Activated T-helper 2 cell treated with anti-CD3 and anti-CD28 coated beads, Interferon-gamma antibody, Interleukin-2, Interleukin-4, amounts not matched to agents 10 μg/mL and 5 μg/mL and 100 μg/mL, durations not matched to agents 14 hours and 24 hours and 36 hours (primary cell): ENCODE data around the gene PCP2. TPM values are rescaled to one million over a fixed set of nuclear protein-coding genes. Genes with fewer than 3 reads are reported as not detected.

Experiments
- DNase-seq: peaks from one replicate; pipeline ENCODE4 v3.0.0; 2021; ENCODE audit warnings: low spot score
- H3K27ac Mint-ChIP-seq: one replicate; pipeline ENCODE4 v1.8.0; 2021; ENCODE audit warnings: mixed read lengths
- H3K27me3 Mint-ChIP-seq: one replicate; pipeline ENCODE4 v1.8.0; 2021; ENCODE audit warnings: low read depth, mixed read lengths
- H3K36me3 Mint-ChIP-seq: one replicate; pipeline ENCODE4 v1.8.0; 2021; ENCODE audit warnings: low read depth, mixed read lengths
- H3K4me1 Mint-ChIP-seq: one replicate; pipeline ENCODE4 v1.8.0; 2021; ENCODE audit warnings: low read depth, mixed read lengths
- H3K4me3 Mint-ChIP-seq: one replicate; pipeline ENCODE4 v1.8.0; 2021; ENCODE audit warnings: low read depth, mild to moderate bottlenecking, moderate library complexity, mixed read lengths
- H3K9me3 Mint-ChIP-seq: one replicate; pipeline ENCODE4 v1.8.0; 2021; ENCODE audit warnings: mixed read lengths
- intact Hi-C: fragments of 100-400 bp; cut with micrococcal nuclease; formaldehyde crosslinking; loops from one replicate; pipeline ENCODE4 v1.15.1; 2023
- total RNA-seq: library from RNA; stranded (reverse); gene quantifications from 2 replicates; pipeline ENCODE4 v1.2.3, GENCODE V29; 2022

PCP2 gene
- total RNA-seq, 1 donor from 2014 or later = 1.2 TPM

DNA sequence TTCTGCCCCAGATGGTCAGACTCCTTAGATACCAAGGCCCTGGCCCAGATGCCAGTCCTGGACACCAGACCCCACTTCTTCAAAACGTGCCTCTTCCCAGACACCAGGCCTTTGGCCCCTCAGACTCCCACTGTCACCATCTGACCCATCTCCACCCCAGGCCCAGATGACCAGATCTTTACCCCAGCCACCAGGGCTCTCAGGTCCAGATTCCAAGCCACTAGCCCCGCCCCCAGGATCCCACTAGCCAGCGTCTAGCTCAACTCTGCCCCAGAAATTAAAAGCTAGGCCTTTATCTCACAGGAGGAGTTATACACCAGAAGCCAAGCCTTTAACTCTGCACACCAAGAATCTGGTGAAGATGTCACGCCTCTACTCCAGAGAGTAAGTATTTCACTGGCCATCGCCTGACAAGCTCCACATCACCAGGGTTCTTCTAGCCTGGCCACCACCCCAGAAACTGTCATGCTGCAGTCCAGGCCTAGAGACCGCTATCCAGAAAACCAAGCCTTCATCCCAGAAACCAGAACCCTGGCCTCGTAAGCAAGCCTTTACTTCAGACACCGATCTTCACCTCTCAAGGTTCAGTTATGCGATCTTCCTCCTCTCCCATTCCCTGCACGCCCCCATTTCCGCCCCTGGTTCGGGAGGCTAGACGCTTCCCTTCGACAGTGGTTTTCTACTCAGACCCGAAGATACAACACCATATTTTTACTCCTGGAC is 4.8 kb downstream of the PCP2 start:
- Mint-ChIP-seq H3K4me3 (peak overlapping the region; percentile 98), H3K9me3 (no peaks in the 10 kb centered on the region), H3K4me1 (peaks cover 24% of the 10 kb centered on the region), H3K27me3 (no peaks in the 10 kb centered on the region), H3K27ac (peak overlapping the region; percentile 98), H3K36me3 (peaks cover 22% of the 10 kb centered on the region)
- DNase-seq = no peak
- intact Hi-C loops = loop anchor here (1.0 to 2.0 kb wide), 3 partner anchors 52 to 201 kb away; partner anchors contain the start of gene TRAPPC5

DNA sequence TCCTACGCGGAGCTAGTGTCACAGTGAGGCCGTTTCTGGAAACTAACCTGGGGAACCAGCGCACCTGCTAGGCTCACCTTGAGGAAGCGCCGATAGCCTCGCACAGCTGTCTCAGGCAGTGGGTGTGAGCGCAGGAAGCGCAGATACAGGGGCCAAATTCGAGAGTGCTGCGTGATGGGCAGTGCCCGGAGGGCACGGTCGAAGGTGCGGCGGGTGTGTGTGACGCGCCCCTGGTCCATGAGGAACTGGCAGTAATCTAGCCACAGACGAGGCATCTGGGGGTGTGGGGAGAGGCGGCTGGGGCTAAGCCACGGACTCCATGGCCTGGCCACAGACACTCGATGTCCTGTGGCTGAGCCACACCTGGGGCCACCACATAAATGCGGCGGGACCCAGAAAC is 6.4 kb downstream of the PCP2 start:
- H3K27ac Mint-ChIP-seq = no peak overlapping the region
- no peak overlapping the region for H3K4me3 Mint-ChIP-seq
- intact Hi-C loops = no loop called here
- peaks cover 24% of the 10 kb centered on the region for H3K4me1 Mint-ChIP-seq
- DNase-seq = no peak
- H3K9me3 Mint-ChIP-seq = no peaks in the 10 kb centered on the region
- no peaks in the 10 kb centered on the region for H3K27me3 Mint-ChIP-seq
- H3K36me3 Mint-ChIP-seq = peaks cover 32% of the 10 kb centered on the region

DNA sequence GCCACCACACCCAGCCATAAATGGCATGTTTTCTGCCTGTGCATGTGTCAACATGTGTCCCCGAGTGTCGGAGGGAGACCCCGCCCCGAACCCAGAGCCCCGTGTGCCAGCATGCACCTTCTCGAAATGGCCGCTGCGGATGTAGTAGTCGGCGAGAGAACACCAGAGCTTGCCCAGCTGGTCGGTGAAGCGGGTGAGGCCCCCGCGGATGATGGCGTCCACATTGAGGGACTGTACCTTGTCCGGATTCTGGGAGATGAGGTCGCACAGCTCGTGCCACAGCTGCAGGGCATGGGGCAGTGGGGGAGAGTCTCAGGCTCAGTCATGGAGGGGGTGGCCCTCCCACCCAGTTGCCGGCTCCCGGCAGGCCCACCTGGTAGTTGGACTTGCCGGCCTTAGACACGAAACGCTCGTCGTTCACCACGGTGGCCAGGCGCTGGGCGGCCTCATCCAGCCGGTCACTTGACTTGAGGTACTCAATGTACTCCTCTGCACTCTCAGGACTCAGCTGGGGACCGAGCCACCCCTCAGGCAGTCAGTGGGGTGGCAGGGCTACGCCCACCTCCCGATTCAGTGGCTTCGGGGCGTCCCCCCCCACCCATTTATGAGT is 7.7 kb downstream of the PCP2 start:
- no peaks in the 10 kb centered on the region for H3K9me3 Mint-ChIP-seq
- no peak for DNase-seq
- peaks cover 43% of the 10 kb centered on the region for H3K36me3 Mint-ChIP-seq
- no peak overlapping the region for H3K27ac Mint-ChIP-seq
- no peak overlapping the region for H3K4me3 Mint-ChIP-seq
- H3K4me1 Mint-ChIP-seq = peaks cover 22% of the 10 kb centered on the region
- no peaks in the 10 kb centered on the region for H3K27me3 Mint-ChIP-seq
- intact Hi-C loops = no loop called here

DNA sequence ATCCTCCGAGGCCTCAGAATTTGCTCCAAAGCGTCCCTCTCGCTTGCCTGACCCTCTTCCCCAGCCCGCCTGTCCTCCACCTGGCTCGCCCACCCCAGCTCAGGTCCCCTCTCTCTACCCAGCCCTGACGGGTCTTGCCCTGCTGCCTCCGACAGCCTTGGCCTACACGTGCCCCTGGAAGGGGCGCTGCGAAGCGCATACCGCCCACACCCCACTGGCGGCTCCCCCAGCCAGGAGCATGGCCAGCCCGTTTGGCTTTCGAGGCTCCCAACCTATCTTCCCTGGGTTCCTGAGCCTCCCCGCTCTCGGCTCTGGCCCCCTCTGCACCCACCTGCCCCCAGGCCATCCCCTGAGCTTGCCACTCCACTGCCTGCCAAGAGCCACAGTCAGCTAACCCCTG is 8.7 kb downstream of the PCP2 start:
- no peaks in the 10 kb centered on the region for H3K9me3 Mint-ChIP-seq
- peaks cover 17% of the 10 kb centered on the region for H3K4me1 Mint-ChIP-seq
- no peak overlapping the region for H3K27ac Mint-ChIP-seq
- DNase-seq = no peak
- no peaks in the 10 kb centered on the region for H3K27me3 Mint-ChIP-seq
- peaks cover 43% of the 10 kb centered on the region for H3K36me3 Mint-ChIP-seq
- intact Hi-C loops = no loop called here
- no peak overlapping the region for H3K4me3 Mint-ChIP-seq

DNA sequence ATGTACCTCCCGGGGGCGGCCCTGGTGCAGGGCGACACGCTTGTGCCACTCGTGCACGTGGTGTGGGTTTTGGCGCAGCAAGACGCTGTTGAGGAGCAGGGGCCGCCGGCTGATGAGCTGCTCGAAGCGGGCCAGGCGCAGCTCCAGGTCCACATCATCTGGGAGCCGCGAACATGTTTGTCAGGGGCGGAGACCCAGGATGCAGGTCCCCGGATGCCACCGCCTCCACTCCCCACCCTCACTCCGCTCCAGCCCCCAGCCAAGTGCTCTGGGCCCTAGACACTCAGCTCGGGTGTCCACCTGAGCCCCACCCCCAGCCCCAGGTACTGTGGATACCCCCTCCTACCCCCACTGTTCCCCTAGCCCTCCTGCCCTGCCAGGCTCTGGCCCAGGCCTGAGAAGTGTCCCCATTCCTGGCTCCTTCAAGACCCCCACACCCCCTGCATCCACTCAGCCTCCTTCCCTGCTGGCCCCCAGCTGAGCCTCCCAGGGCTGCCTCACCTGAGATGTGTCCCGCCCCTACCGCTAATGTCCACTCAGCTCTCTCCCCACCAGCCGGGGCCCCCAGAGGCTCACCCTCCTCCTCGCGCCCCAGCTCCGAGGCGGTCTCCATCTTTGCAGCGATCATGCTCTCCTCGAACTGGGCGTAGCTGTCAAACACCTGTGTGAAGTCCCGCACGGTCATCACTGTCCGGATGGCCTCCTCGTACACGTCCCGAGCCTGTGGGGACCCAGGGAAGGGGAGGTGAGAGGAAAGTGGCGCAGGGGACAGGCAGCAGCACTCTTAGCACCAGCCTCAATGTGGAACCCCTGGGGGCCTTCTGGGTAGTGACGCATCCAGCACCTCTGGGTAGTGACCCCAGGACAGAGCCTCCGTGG is 9.6 kb downstream of the PCP2 start:
- DNase-seq = no peak
- intact Hi-C loops = no loop called here
- no peaks in the 10 kb centered on the region for H3K9me3 Mint-ChIP-seq
- H3K27me3 Mint-ChIP-seq = no peaks in the 10 kb centered on the region
- no peak overlapping the region for H3K27ac Mint-ChIP-seq
- H3K4me1 Mint-ChIP-seq = peaks cover 11% of the 10 kb centered on the region
- no peak overlapping the region for H3K4me3 Mint-ChIP-seq
- H3K36me3 Mint-ChIP-seq = peaks cover 35% of the 10 kb centered on the region

DNA sequence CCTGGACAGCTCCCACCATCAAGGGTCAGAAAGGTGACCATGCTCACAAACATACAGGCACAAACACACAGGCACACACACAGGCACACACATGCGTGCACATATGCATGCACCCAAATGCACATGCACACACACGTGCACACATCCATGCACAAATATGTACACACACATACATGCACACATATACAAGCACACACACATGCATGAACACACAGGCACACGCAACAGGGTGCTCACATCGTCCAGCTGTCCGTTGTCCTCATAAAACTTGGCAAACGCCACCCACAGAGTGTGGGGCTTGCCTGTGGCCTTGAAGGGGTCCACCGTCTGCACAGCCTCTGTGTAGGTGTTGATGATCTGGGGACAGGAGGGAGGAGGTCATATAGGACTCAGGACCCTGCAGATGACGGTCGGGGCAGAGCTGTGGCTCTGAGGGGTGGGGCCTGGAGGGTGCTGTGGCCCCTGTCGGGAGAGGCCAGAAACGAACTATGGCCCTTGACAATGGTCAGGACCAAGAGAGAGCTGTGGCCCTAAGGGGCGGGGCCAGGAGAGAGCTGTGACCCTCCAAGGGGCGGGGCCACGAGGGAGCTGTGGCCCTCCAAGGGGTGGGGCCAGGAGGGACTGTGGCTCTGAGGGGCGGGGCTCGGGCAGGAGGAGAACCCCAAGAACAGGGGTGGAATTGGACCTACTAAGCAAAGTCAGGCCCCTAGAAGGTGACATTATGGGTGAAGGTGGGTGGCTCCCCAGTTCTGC is 10.4 kb downstream of the PCP2 start:
- no peaks in the 10 kb centered on the region for H3K27me3 Mint-ChIP-seq
- H3K4me1 Mint-ChIP-seq = peaks cover 2% of the 10 kb centered on the region
- DNase-seq = no peak
- intact Hi-C loops = no loop called here
- H3K27ac Mint-ChIP-seq = no peak overlapping the region
- H3K4me3 Mint-ChIP-seq = no peak overlapping the region
- peaks cover 40% of the 10 kb centered on the region for H3K36me3 Mint-ChIP-seq
- H3K9me3 Mint-ChIP-seq = no peaks in the 10 kb centered on the region

DNA sequence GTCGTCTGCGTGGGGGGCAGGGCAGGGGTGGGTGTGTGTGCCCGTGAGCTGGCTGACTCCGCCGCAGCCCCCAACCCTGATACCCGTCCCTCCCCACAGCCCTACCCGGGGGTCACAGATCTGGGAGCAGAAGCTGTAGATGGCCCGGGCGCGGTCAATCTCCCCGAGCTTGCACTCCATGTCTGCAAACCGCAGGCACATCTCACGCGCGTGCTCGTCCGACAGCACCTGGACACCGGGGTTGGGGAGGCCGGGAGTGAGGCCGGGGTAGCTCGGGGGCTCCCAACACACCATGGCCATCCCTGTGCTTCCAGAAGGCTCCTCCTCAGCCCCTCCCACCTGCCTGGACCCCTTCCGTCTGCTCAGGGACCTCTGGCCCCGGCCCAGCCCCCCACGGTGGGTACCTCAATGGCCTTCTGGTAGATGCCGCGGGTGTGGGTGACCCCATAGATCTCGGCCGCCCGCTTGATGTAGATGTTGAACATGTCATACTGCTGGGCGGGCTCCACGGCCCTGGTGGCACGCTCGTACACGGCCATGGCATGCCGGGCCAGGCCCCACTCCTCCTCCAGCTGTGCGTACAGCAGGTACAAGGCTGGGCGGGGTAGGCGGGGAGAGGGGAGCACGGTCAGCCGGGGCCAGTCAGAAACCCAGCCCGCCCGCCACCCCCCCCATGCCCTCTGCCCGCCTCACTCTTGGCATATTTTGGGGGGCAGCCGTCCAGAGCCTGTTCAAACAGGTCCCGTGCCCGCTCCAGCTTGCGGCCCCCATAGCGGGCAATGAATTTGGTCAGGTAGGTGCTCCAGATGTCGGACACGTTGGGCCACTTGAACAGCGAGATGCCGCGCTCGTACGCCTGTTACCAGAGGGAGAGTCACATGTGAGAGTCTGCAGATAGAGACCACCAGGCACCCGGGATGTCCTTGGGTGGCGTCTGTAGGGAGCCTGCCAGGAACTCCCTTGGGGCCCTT is 12.8 kb downstream of the PCP2 start:
- DNase-seq = no peak
- Mint-ChIP-seq H3K36me3 (peaks cover 35% of the 10 kb centered on the region), H3K4me3 (no peak overlapping the region), H3K4me1 (no peaks in the 10 kb centered on the region), H3K9me3 (no peaks in the 10 kb centered on the region), H3K27me3 (no peaks in the 10 kb centered on the region), H3K27ac (no peak overlapping the region)
- intact Hi-C loops = no loop called here

DNA sequence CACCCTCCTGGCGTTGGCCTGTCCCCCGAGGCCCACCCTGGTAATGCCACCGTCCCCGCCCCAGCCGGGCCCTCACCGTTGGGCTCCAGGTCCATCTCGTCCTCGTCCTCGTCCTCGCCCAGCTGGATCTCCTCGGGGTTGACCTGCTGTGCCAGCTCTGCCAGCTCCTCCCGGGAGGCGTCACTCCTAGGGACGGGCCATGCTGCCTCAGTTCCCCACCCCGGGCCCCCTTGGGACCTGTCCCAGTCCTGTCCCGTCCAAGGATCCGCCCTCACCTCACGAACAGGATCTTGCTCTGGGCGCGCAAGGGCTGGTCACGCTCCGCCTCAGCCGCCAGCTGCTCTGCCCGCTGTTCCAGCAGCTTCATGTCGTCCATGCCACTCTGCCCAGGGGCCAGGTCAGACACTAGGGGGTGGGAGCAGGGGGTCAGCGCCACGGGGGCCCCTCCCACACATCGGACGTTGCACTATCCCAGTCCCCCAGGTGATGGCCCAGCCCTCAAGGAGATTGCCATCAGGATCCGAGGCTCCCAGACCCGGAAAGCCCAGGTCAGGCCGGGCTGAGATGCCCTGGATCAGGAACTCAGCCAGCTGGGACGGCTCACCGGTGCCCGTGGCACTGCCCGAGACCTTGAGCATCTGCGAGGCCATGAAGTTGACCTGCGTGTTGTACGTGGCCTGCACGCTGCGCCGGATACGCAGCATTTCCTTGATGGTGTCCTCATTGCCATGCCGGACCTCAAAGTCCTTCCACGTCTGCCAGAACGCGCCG is 13.7 kb downstream of the PCP2 start:
- Mint-ChIP-seq H3K27ac (no peak overlapping the region), H3K27me3 (no peaks in the 10 kb centered on the region), H3K9me3 (no peaks in the 10 kb centered on the region), H3K4me3 (no peak overlapping the region), H3K4me1 (no peaks in the 10 kb centered on the region), H3K36me3 (peaks cover 31% of the 10 kb centered on the region)
- intact Hi-C loops = no loop called here
- DNase-seq = no peak

DNA sequence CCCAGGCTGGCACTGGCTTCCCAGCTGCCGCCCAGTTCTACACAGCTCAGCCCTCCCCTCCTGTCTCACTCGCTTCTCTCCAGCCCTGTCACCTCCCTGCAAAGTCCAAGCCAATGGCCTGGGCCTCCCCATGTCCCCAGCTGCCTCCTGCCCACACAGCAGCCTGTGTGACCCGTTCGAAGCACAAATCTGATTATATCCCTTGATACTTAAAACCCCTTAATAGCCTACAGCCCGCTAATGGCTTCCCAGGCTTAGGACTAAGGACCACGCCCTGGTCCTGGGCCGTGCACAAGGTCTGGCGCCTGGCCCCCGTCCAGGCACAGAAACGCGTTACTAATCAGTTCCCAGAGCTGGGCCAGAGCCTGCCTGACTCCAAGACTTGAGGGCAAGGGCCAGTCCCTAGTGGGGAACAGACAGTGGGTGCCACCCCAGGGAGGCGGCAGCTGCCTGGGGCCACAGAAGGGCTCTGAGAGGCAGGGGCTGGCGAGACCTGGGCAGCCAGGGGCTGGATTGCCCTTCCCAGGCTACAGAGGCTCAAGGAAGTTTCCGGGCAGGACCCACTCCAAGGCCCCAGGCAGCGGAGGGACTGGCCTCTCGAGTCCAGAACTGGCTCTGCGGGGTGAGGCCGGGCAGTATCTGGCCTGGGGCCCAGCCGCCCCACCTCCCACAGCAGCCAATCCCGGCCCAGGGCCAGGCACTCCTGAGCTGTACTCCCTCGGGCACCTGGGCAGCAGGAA is 14.6 kb downstream of the PCP2 start:
- H3K4me3 Mint-ChIP-seq = no peak overlapping the region
- peaks cover 28% of the 10 kb centered on the region for H3K36me3 Mint-ChIP-seq
- H3K27ac Mint-ChIP-seq = no peak overlapping the region
- no peaks in the 10 kb centered on the region for H3K9me3 Mint-ChIP-seq
- intact Hi-C loops = no loop called here
- no peak for DNase-seq
- H3K4me1 Mint-ChIP-seq = no peaks in the 10 kb centered on the region
- H3K27me3 Mint-ChIP-seq = no peaks in the 10 kb centered on the region

DNA sequence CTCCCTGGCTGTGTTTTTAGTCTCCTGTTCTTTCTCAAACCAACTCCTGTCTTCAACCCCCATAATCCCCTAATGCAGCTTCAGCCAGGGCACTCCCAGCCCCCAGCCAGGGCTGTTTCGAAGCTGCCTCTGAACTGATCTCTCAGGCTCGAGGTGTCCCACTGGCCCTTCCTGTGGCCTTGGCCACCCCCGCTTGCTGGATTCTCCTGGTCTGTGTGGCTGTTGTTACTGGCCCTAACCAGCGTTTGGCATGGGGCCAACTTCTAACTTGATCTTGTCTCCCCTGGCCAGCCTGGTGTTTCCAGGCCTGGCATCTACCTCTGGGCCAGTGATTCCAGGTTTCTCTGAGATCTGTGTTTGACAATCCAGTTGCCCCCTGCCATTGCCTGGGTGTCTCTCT is 15.2 kb downstream of the PCP2 start:
- Mint-ChIP-seq H3K36me3 (peaks cover 28% of the 10 kb centered on the region), H3K4me3 (no peak overlapping the region), H3K27ac (no peak overlapping the region), H3K27me3 (no peaks in the 10 kb centered on the region), H3K4me1 (no peaks in the 10 kb centered on the region), H3K9me3 (no peaks in the 10 kb centered on the region)
- no peak for DNase-seq
- intact Hi-C loops = no loop called here

DNA sequence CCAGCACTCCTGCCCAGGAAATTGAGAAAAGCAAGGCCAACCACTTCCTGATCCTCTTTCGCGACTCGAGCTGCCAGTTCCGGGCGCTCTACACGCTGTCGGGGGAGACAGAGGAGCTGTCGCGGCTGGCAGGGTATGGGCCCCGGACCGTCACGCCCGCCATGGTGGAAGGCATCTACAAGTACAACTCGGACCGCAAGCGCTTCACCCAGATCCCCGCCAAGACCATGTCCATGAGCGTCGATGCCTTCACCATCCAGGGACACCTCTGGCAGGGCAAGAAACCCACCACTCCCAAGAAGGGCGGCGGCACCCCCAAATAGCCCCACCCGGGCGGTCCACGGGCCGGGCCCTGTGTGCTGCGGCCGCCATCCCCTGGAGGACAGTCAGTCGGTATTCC is 15.8 kb downstream of the PCP2 start:
- Mint-ChIP-seq H3K36me3 (peaks cover 22% of the 10 kb centered on the region), H3K27ac (no peak overlapping the region), H3K4me1 (no peaks in the 10 kb centered on the region), H3K27me3 (no peaks in the 10 kb centered on the region), H3K9me3 (no peaks in the 10 kb centered on the region), H3K4me3 (no peak overlapping the region)
- no peak for DNase-seq
- intact Hi-C loops = no loop called here
